Measurements from ENCODE around the gene CHAD.

The CHAD gene

DNA sequence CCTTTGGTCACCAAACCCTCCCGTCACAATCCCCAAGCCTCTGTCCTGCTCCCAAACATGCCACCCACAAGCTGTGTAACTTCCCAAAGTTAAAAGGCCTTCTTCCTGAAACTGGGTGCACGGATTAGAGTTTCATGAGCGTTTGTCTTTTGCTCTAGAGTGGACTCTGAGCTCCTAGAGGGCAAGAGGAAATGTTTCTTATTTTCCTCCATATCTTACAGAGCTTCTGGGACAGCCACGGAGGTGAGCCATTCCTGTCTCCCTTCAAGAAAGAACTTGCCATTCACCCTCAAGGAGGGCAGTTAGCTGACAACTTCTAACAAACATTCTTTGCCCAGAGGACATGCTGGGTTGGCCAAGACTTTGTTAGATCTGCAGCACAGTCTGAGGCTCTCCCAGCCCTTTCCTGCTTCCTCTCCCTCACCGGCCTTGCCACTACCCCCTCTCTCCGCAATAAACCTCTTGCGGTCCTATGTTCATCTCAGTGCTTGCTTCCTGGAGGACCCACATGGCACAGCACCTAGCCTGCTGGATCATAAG lies 37.0 kb upstream of the CHAD start:
- H3K18ac ChIP-seq (ENCODE audit: low read depth in 1 of 2, low read length in 2 of 2): no peak overlapping the region
- H2BK5ac ChIP-seq (ENCODE audit: low read depth, low read length, poor library complexity, severe bottlenecking): no peak overlapping the region
- H4K8ac ChIP-seq (ENCODE audit: low read length): no peak overlapping the region
- H3K27me3 ChIP-seq (ENCODE audit: control insufficient read depth in 1 of 2, insufficient read depth in 1 of 2, low read length in 2 of 2): peaks cover 0 to 4% of the 10 kb centered on the region in 2 experiments
- H2BK12ac ChIP-seq (ENCODE audit: low read length in 2 of 2): no peak overlapping the region
- no peak for DNase-seq
- H3K4me1 ChIP-seq (ENCODE audit: control insufficient read depth, insufficient read depth, low read depth, low read length): peaks cover 25% of the 10 kb centered on the region
- no peaks in the 10 kb centered on the region for H3K9me3 ChIP-seq (ENCODE audit: control insufficient read depth, low read length)
- no peaks in the 10 kb centered on the region for H3K36me3 ChIP-seq (ENCODE audit: control insufficient read depth in 1 of 2, insufficient read depth in 2 of 2, low read depth in 1 of 2, low read length in 2 of 2)
- H3K14ac ChIP-seq (ENCODE audit: low read length in 2 of 2): no peak overlapping the region
- H3K4me2 ChIP-seq (ENCODE audit: low read length, poor library complexity, severe bottlenecking): no peak overlapping the region
- no peak overlapping the region for H3K23ac ChIP-seq (ENCODE audit: low read length in 2 of 2)
- no peak overlapping the region for H2BK15ac ChIP-seq (ENCODE audit: low read depth, poor library complexity, severe bottlenecking)
- no peak overlapping the region for H3K9ac ChIP-seq (ENCODE audit: low read length)
- no peaks in the 10 kb centered on the region for H3K79me1 ChIP-seq (replicated peaks; ENCODE audit: low read length, poor library complexity, severe bottlenecking)
- no peak overlapping the region for H2BK120ac ChIP-seq (ENCODE audit: low read depth, low read length)
- H2AFZ ChIP-seq (ENCODE audit: low read depth, low read length): no peak overlapping the region
- H3K4me3 ChIP-seq (ENCODE audit: insufficient read depth in 1 of 2, low read depth in 1 of 2, low read length in 2 of 2): no peak overlapping the region
- 78% methylated on average over 7 of the region's 7 CpGs for WGBS
- no peak overlapping the region for H4K91ac ChIP-seq (ENCODE audit: low read length)
- H3K4ac ChIP-seq (ENCODE audit: low read depth in 1 of 2, low read length in 2 of 2): no peak overlapping the region
- H2AK5ac ChIP-seq (ENCODE audit: low read length, severe bottlenecking): no peak overlapping the region
- no peak overlapping the region for H3K27ac ChIP-seq (ENCODE audit: low read length, poor library complexity, severe bottlenecking)

DNA sequence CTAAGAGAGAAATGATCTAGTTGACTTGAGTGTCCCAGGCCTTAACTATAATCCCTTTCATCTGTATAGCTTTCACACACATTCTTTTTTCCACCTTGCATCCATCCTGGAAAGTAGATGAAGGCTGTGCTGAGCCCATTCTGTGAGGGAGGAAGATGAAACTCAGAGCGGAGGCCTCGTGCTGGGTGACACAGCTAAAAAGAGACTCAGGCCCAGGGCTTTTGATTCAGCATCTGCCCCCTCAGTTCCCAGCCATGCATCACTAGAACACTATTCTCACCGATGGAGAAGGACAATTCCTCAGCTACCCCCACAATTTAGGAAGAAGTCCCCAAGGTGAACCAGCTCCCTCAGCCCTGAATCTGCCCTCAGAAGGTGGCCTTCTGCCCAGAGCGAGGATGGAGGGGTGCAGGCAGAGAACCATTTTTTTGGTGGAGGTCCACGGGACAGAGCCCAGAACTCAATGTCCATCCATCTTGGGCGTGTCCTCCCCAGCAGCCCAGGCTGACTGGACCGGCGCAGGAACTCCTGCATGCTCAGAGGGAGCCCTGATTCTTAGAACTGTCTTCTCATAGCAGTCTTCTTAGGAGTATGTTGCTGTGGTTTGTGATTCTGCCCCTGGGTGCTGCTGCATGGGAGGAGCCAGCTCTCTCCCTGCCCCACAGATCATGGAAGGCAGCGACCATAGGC lies 33.8 kb upstream of the CHAD start:
- H2BK12ac ChIP-seq (ENCODE audit: low read length in 2 of 2): no peak overlapping the region
- H4K91ac ChIP-seq (ENCODE audit: low read length): no peak overlapping the region
- H3K27me3 ChIP-seq (ENCODE audit: control insufficient read depth in 1 of 2, insufficient read depth in 1 of 2, low read length in 2 of 2): peaks cover 0 to 4% of the 10 kb centered on the region in 2 experiments
- no peaks in the 10 kb centered on the region for H3K79me1 ChIP-seq (replicated peaks; ENCODE audit: low read length, poor library complexity, severe bottlenecking)
- H3K4me3 ChIP-seq (ENCODE audit: insufficient read depth in 1 of 2, low read depth in 1 of 2, low read length in 2 of 2): no peak overlapping the region
- no peak overlapping the region for H2BK120ac ChIP-seq (ENCODE audit: low read depth, low read length)
- H3K18ac ChIP-seq (ENCODE audit: low read depth in 1 of 2, low read length in 2 of 2): no peak overlapping the region
- H3K4me1 ChIP-seq (ENCODE audit: control insufficient read depth, insufficient read depth, low read depth, low read length): peaks cover 12% of the 10 kb centered on the region
- H3K36me3 ChIP-seq (ENCODE audit: control insufficient read depth in 1 of 2, insufficient read depth in 2 of 2, low read depth in 1 of 2, low read length in 2 of 2): no peaks in the 10 kb centered on the region
- H3K23ac ChIP-seq (ENCODE audit: low read length in 2 of 2): no peak overlapping the region
- H3K9ac ChIP-seq (ENCODE audit: low read length): no peak overlapping the region
- H3K4ac ChIP-seq (ENCODE audit: low read depth in 1 of 2, low read length in 2 of 2): no peak overlapping the region
- H2BK5ac ChIP-seq (ENCODE audit: low read depth, low read length, poor library complexity, severe bottlenecking): no peak overlapping the region
- H2BK15ac ChIP-seq (ENCODE audit: low read depth, poor library complexity, severe bottlenecking): no peak overlapping the region
- H3K14ac ChIP-seq (ENCODE audit: low read length in 2 of 2): no peak overlapping the region
- H3K4me2 ChIP-seq (ENCODE audit: low read length, poor library complexity, severe bottlenecking): no peak overlapping the region
- no peak overlapping the region for H4K8ac ChIP-seq (ENCODE audit: low read length)
- no peak overlapping the region for H3K27ac ChIP-seq (ENCODE audit: low read length, poor library complexity, severe bottlenecking)
- no peak for DNase-seq
- WGBS: 94% methylated on average over 9 of the region's 9 CpGs
- no peaks in the 10 kb centered on the region for H3K9me3 ChIP-seq (ENCODE audit: control insufficient read depth, low read length)
- H2AK5ac ChIP-seq (ENCODE audit: low read length, severe bottlenecking): no peak overlapping the region
- H2AFZ ChIP-seq (ENCODE audit: low read depth, low read length): no peak overlapping the region

DNA sequence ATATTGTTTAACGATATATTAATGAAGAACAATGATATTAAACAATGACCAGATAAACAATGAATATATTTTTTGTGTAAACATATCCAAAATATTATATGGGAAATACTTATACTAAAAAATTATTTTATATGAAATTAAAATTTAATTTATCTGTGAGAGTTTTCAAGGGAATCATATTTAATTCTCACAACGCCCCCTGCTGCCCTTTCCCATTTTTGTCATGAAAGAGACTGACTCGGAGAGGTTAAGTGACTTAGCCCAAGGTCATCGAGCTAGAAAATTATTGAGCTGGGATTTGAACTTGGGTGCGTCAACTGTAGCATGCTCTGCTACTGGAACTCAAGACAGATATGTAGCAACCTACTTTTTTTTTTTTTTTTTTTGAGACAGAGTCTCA lies 32.4 kb upstream of the CHAD start:
- Histone ChIP-seq H4K8ac (ENCODE audit: low read length) (no peak overlapping the region), H3K4me2 (ENCODE audit: low read length, poor library complexity, severe bottlenecking) (no peak overlapping the region), H2BK5ac (ENCODE audit: low read depth, low read length, poor library complexity, severe bottlenecking) (no peak overlapping the region), H2BK120ac (ENCODE audit: low read depth, low read length) (no peak overlapping the region), H3K4me3 (ENCODE audit: insufficient read depth in 1 of 2, low read depth in 1 of 2, low read length in 2 of 2) (no peak overlapping the region), H3K36me3 (ENCODE audit: control insufficient read depth in 1 of 2, insufficient read depth in 2 of 2, low read depth in 1 of 2, low read length in 2 of 2) (no peaks in the 10 kb centered on the region), H3K79me1 (replicated peaks; ENCODE audit: low read length, poor library complexity, severe bottlenecking) (no peaks in the 10 kb centered on the region), H3K27me3 (ENCODE audit: control insufficient read depth in 1 of 2, insufficient read depth in 1 of 2, low read length in 2 of 2) (peaks cover 0 to under 1% of the 10 kb centered on the region in 2 experiments), H3K4me1 (ENCODE audit: control insufficient read depth, insufficient read depth, low read depth, low read length) (peaks cover 12% of the 10 kb centered on the region), H2BK15ac (ENCODE audit: low read depth, poor library complexity, severe bottlenecking) (no peak overlapping the region), H3K9ac (ENCODE audit: low read length) (no peak overlapping the region), H4K91ac (ENCODE audit: low read length) (no peak overlapping the region), H3K27ac (ENCODE audit: low read length, poor library complexity, severe bottlenecking) (no peak overlapping the region), H2AK5ac (ENCODE audit: low read length, severe bottlenecking) (no peak overlapping the region), H3K14ac (ENCODE audit: low read length in 2 of 2) (no peak overlapping the region), H3K23ac (ENCODE audit: low read length in 2 of 2) (no peak overlapping the region), H2AFZ (ENCODE audit: low read depth, low read length) (no peak overlapping the region), H3K9me3 (ENCODE audit: control insufficient read depth, low read length) (no peaks in the 10 kb centered on the region), H2BK12ac (ENCODE audit: low read length in 2 of 2) (no peak overlapping the region), H3K18ac (ENCODE audit: low read depth in 1 of 2, low read length in 2 of 2) (no peak overlapping the region), H3K4ac (ENCODE audit: low read depth in 1 of 2, low read length in 2 of 2) (no peak overlapping the region)
- no peak for DNase-seq
- 61% methylated on average over 3 of the region's 5 CpGs for WGBS

DNA sequence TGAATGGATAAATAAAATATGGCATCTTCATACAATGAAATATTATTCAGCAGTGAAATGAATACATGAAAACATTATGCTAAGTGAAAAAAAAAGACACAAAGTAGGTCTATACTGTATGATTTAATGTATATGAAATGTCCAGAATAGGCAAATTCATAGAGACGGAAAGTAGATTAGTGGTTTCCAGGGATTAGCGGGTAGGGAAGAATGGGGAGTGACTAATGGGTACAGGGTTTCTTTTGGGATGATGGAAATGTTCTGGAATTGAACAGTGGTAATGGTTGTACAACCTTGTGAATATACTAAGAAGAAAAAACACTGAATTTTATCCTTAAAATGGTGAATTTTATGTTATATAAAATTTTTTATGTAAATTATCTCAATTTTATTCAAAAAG lies 31.0 kb upstream of the CHAD start:
- Histone ChIP-seq H3K4me2 (ENCODE audit: low read length, poor library complexity, severe bottlenecking) (no peak overlapping the region), H3K36me3 (ENCODE audit: control insufficient read depth in 1 of 2, insufficient read depth in 2 of 2, low read depth in 1 of 2, low read length in 2 of 2) (no peaks in the 10 kb centered on the region), H3K4me1 (ENCODE audit: control insufficient read depth, insufficient read depth, low read depth, low read length) (peaks cover 12% of the 10 kb centered on the region), H3K4ac (ENCODE audit: low read depth in 1 of 2, low read length in 2 of 2) (no peak overlapping the region), H2BK120ac (ENCODE audit: low read depth, low read length) (no peak overlapping the region), H2AFZ (ENCODE audit: low read depth, low read length) (no peak overlapping the region), H3K9ac (ENCODE audit: low read length) (no peak overlapping the region), H3K18ac (ENCODE audit: low read depth in 1 of 2, low read length in 2 of 2) (no peak overlapping the region), H3K9me3 (ENCODE audit: control insufficient read depth, low read length) (no peaks in the 10 kb centered on the region), H3K27me3 (ENCODE audit: control insufficient read depth in 1 of 2, insufficient read depth in 1 of 2, low read length in 2 of 2) (no peaks in the 10 kb centered on the region), H2BK15ac (ENCODE audit: low read depth, poor library complexity, severe bottlenecking) (no peak overlapping the region), H2AK5ac (ENCODE audit: low read length, severe bottlenecking) (no peak overlapping the region), H4K8ac (ENCODE audit: low read length) (no peak overlapping the region), H3K23ac (ENCODE audit: low read length in 2 of 2) (no peak overlapping the region), H3K27ac (ENCODE audit: low read length, poor library complexity, severe bottlenecking) (no peak overlapping the region), H4K91ac (ENCODE audit: low read length) (no peak overlapping the region), H3K4me3 (ENCODE audit: insufficient read depth in 1 of 2, low read depth in 1 of 2, low read length in 2 of 2) (no peak overlapping the region), H3K14ac (ENCODE audit: low read length in 2 of 2) (no peak overlapping the region), H2BK12ac (ENCODE audit: low read length in 2 of 2) (no peak overlapping the region), H2BK5ac (ENCODE audit: low read depth, low read length, poor library complexity, severe bottlenecking) (no peak overlapping the region), H3K79me1 (replicated peaks; ENCODE audit: low read length, poor library complexity, severe bottlenecking) (no peaks in the 10 kb centered on the region)
- WGBS: 96% methylated on average over 2 of the region's 2 CpGs
- no peak for DNase-seq
